MCF 10A (cell line): ENCODE measurements around the gene ATP2A3. TPM values are rescaled to one million over a fixed set of nuclear protein-coding genes. Genes with fewer than 3 reads are reported as not detected.

Source experiments
- BruUV-seq: library from RNA; stranded (reverse); fragments of 400-500 nt; replicated peaks from 2 replicates; lab custom pipeline; 2021; lab: Mats Ljungman, UMichigan
- CTCF ChIA-PET: fragments of 300-600 bp; sonication (Branson Sonifier 250); formaldehyde crosslinking; extraction: SDS; loops from one replicate; lab custom pipeline; 2021; ENCODE audit warnings: antibody characterized with exemption, inconsistent platforms; lab: Yijun Ruan, JAX
- POLR2A ChIA-PET: fragments of 300-600, 350-650 bp; sonication (Branson Sonifier 250); formaldehyde crosslinking; extraction: SDS; loops from one replicate; lab custom pipeline; 2020; ENCODE audit warnings: antibody characterized with exemption, inconsistent platforms; lab: Yijun Ruan, JAX
- DNase-seq: peaks from one replicate; pipeline ENCODE4 v3.0.0-alpha.2; 2018; ENCODE audit not compliant: unreplicated experiment
- H3K27ac Mint-ChIP-seq: one replicate; pipeline ENCODE4 v1.8.0; 2022; ENCODE audit warnings: mild to moderate bottlenecking, low read depth, mixed read lengths; ENCODE audit not compliant: unreplicated experiment
- H3K27me3 Mint-ChIP-seq: one replicate; pipeline ENCODE4 v1.8.0; 2022; ENCODE audit warnings: mixed read lengths; ENCODE audit not compliant: insufficient read depth, unreplicated experiment
- H3K36me3 Mint-ChIP-seq: one replicate; pipeline ENCODE4 v1.8.0; 2022; ENCODE audit warnings: mild to moderate bottlenecking, moderate library complexity, mixed read lengths; ENCODE audit not compliant: insufficient read depth, unreplicated experiment
- H3K4me1 Mint-ChIP-seq: one replicate; pipeline ENCODE4 v1.8.0; 2022; ENCODE audit warnings: mixed read lengths; ENCODE audit not compliant: insufficient read depth, unreplicated experiment
- H3K4me3 Mint-ChIP-seq: one replicate; pipeline ENCODE4 v1.8.0; 2022; ENCODE audit warnings: mild to moderate bottlenecking, moderate library complexity, mixed read lengths; ENCODE audit not compliant: unreplicated experiment
- H3K9me3 Mint-ChIP-seq: one replicate; pipeline ENCODE4 v1.8.0; 2022; ENCODE audit warnings: mixed read lengths; ENCODE audit not compliant: unreplicated experiment
- CTCF ChIP-seq: fragments of 200-600 bp; IDR thresholded peaks from one replicate; pipeline ENCODE4 v1.8.0; 2022; ENCODE audit warnings: antibody characterized with exemption, mild to moderate bottlenecking; ENCODE audit not compliant: unreplicated experiment
- intact Hi-C: fragments of 100-400 bp; cut with micrococcal nuclease; formaldehyde crosslinking; loops from 2 replicates; pipeline ENCODE4 v1.14.1; 2022
- total RNA-seq: library from RNA; stranded (reverse); gene quantifications from 2 replicates; pipeline ENCODE4 v1.2.3, GENCODE V29; 2022

The ATP2A3 gene
- total RNA-seq, 1 experiment from 2014 or later = not detected

GRCh38 chr17:3960764-3961163 lies 3.5 kb downstream of the ATP2A3 start:
- Mint-ChIP-seq H3K4me3 (no peak overlapping the region), H3K9me3 (no peaks in the 10 kb centered on the region), H3K4me1 (peaks cover 13% of the 10 kb centered on the region), H3K27me3 (peaks cover 12% of the 10 kb centered on the region), H3K36me3 (no peaks in the 10 kb centered on the region), H3K27ac (no peak overlapping the region)
- no peak for DNase-seq
- no peak for TF ChIP-seq CTCF
- intact Hi-C loops = no loop called here
- CTCF ChIA-PET = no interaction called here
- BruUV-seq = no TSS peak
- POLR2A ChIA-PET = no interaction called here

GRCh38 chr17:3959921-3960601 lies 4.2 kb downstream of the ATP2A3 start:
- intact Hi-C loops = loop anchor here (1.0 kb wide), 1 partner anchor 22 kb away; no protein-coding TSS in a partner anchor
- Mint-ChIP-seq H3K9me3 (no peaks in the 10 kb centered on the region), H3K4me3 (no peak overlapping the region), H3K27me3 (peaks cover 12% of the 10 kb centered on the region), H3K4me1 (peaks cover 7% of the 10 kb centered on the region), H3K36me3 (no peaks in the 10 kb centered on the region), H3K27ac (no peak overlapping the region)
- no peak for DNase-seq
- POLR2A ChIA-PET = no interaction called here
- CTCF ChIA-PET = interaction anchor here (0.8 kb wide), 1 partner anchor 115 kb away, joined by 3 read pairs; no protein-coding TSS in a partner anchor
- TF ChIP-seq CTCF = no peak
- no TSS peak for BruUV-seq

- TF ChIP-seq CTCF = no peak
- DNase-seq = peak; percentile 40
- POLR2A ChIA-PET = no interaction called here
- Mint-ChIP-seq H3K27ac (no peak overlapping the region), H3K36me3 (no peaks in the 10 kb centered on the region), H3K4me3 (no peak overlapping the region), H3K27me3 (peaks cover 12% of the 10 kb centered on the region), H3K9me3 (no peaks in the 10 kb centered on the region), H3K4me1 (peaks cover 6% of the 10 kb centered on the region)
- no TSS peak for BruUV-seq
- intact Hi-C loops = loop anchor here (1.0 kb wide), 1 partner anchor 23 kb away; no protein-coding TSS in a partner anchor
- CTCF ChIA-PET = interaction anchor here (0.8 kb wide), 1 partner anchor 115 kb away, joined by 3 read pairs; no protein-coding TSS in a partner anchor
Observed at GRCh38 chr17:3959295-3959899, 4.8 kb downstream of the ATP2A3 start.

GRCh38 chr17:3957735-3958599 lies 6.3 kb downstream of the ATP2A3 start:
- Mint-ChIP-seq H3K27me3 (peaks cover 11% of the 10 kb centered on the region), H3K4me3 (no peak overlapping the region), H3K4me1 (peaks cover 6% of the 10 kb centered on the region), H3K9me3 (no peaks in the 10 kb centered on the region), H3K27ac (no peak overlapping the region), H3K36me3 (no peaks in the 10 kb centered on the region)
- ChIA-PET CTCF (no interaction called here), POLR2A (interaction anchor here (0.5 kb wide), 1 partner anchor 61 kb away, joined by 4 read pairs; no protein-coding TSS in a partner anchor)
- intact Hi-C loops = no loop called here
- BruUV-seq = no TSS peak
- TF ChIP-seq CTCF = no peak
- DNase-seq = no peak
